HFF-Myc (cell line): ENCODE results near the gene ANTXRL.
"Not testable (repeated sequence)": the region's sequence is repeated elsewhere in the genome, so short reads cannot be mapped to it uniquely, and the experiment has no call there.

ENCODE experiments used
- DNase-seq: peaks from one replicate; pipeline ENCODE4 v3.0.0-alpha.2; 2011; ENCODE audit warnings: low read depth; ENCODE audit errors: extremely low read depth
- H3K4me3 ChIP-seq: replicated peaks from 2 replicates; pipeline ENCODE4 v1.5.1; 2011; ENCODE audit warnings: low read depth, mild to moderate bottlenecking, control low read depth, low read length

The ANTXRL gene

DNA sequence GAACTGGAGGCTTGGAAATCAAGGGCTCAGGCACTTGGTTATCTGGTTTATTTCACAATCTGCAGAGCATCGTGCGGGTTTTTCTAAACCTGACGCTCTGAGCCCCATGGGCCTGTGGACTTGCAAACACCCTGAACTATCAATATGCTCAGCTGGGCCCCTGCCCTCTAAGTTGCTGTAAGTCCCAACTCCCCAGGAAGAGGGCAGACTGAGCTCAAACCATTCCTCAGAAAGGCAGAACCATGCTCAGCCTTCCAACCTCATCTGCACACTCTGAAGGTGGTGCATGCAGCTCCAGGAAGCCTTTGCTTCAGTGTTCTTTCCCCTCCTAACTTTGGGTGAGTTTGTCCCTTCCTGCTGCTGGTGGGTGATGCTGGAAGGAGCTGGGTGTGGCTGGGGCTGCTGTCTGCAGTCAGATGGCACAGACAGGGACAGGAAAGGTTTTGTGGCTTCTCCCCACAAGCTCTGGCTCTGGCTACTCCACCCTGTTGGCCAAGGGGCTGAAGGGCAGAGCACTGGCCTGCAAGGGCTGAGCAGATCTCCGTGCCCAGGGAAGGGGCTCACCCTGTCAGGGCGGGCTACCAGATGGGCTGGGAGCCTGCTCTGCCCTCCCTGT is 92.5 kb downstream of the ANTXRL start:
- not testable (repeated sequence) for DNase-seq, H3K4me3 ChIP-seq
